GM12878 (cell line): ENCODE results near the gene DHCR24.

Source experiments
- FOXM1 ChIP-seq: IDR thresholded peaks from 2 replicates; pipeline ENCODE4 v1.6.1; 2012; ENCODE audit warnings: low read depth, mild to moderate bottlenecking, inconsistent platforms, low read length, moderate library complexity
- POLR2A ChIP-seq: IDR thresholded peaks from 2 replicates; pipeline ENCODE4 v1.6.1; 2011; ENCODE audit warnings: low read depth, mild to moderate bottlenecking, low read length
- REST ChIP-seq: IDR thresholded peaks from 2 replicates; pipeline ENCODE4 v1.6.1; 2012; ENCODE audit warnings: mild to moderate bottlenecking, low read depth, low read length
- TF ChIP-seq, protein P1 (sequence below): IDR thresholded peaks from 2 replicates; pipeline ENCODE4 v1.6.1; 2011; ENCODE audit warnings: low read depth, low read length, improper control_type of control experiment, borderline replicate concordance
- TF ChIP-seq, protein P2 (sequence below), 3 experiments: IDR thresholded peaks in 2 of 3; conservative IDR thresholded peaks in 1 of 3; 2 replicates each; pipeline ENCODE4 v1.5.1; 2011; ENCODE audit warnings: low read depth in 3 of 3, low read length in 3 of 3, mild to moderate bottlenecking in 3 of 3, control low read depth in 2 of 3, moderate library complexity in 2 of 3, inconsistent platforms in 1 of 3, mixed read lengths in 1 of 3; ENCODE audit not compliant: control insufficient read depth in 2 of 3, insufficient read depth in 1 of 3; ENCODE audit errors: extremely low read depth in 1 of 3
- TF ChIP-seq, protein P3 (sequence below): IDR thresholded peaks from 2 replicates; pipeline ENCODE4 v1.6.1; 2012; ENCODE audit warnings: low read depth, low read length, improper control_type of control experiment
- TF ChIP-seq, protein P4 (sequence below): fragments of 450-650 bp; IDR thresholded peaks from 2 replicates; pipeline ENCODE4 v1.6.1; 2014; ENCODE audit warnings: mild to moderate bottlenecking
- TF ChIP-seq, protein P5 (sequence below): IDR thresholded peaks from 2 replicates; pipeline ENCODE4 v1.6.1; 2011; ENCODE audit warnings: mild to moderate bottlenecking, low read depth, low read length, moderate library complexity; ENCODE audit not compliant: insufficient replicate concordance
- TF ChIP-seq, protein P6 (sequence below): IDR thresholded peaks from 2 replicates; pipeline ENCODE4 v1.6.1; 2012; ENCODE audit warnings: low read depth, low read length, improper control_type of control experiment

GRCh38 chr1:54814571-54814970 is 72.4 kb downstream of the DHCR24 start:
- TF ChIP-seq, protein P1, sequence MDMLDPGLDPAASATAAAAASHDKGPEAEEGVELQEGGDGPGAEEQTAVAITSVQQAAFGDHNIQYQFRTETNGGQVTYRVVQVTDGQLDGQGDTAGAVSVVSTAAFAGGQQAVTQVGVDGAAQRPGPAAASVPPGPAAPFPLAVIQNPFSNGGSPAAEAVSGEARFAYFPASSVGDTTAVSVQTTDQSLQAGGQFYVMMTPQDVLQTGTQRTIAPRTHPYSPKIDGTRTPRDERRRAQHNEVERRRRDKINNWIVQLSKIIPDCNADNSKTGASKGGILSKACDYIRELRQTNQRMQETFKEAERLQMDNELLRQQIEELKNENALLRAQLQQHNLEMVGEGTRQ: no peak
- TF ChIP-seq, protein P2, sequence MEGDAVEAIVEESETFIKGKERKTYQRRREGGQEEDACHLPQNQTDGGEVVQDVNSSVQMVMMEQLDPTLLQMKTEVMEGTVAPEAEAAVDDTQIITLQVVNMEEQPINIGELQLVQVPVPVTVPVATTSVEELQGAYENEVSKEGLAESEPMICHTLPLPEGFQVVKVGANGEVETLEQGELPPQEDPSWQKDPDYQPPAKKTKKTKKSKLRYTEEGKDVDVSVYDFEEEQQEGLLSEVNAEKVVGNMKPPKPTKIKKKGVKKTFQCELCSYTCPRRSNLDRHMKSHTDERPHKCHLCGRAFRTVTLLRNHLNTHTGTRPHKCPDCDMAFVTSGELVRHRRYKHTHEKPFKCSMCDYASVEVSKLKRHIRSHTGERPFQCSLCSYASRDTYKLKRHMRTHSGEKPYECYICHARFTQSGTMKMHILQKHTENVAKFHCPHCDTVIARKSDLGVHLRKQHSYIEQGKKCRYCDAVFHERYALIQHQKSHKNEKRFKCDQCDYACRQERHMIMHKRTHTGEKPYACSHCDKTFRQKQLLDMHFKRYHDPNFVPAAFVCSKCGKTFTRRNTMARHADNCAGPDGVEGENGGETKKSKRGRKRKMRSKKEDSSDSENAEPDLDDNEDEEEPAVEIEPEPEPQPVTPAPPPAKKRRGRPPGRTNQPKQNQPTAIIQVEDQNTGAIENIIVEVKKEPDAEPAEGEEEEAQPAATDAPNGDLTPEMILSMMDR (IDR thresholded peaks at IDR 0.05 in 2 of 3, conservative IDR thresholded peaks at IDR 0.05 in 1 of 3; ENCODE audit: control insufficient read depth in 2 of 3, extremely low read depth in 1 of 3, insufficient read depth in 1 of 3, low read depth in 3 of 3, low read length in 3 of 3): no peak
- TF ChIP-seq, protein P3, sequence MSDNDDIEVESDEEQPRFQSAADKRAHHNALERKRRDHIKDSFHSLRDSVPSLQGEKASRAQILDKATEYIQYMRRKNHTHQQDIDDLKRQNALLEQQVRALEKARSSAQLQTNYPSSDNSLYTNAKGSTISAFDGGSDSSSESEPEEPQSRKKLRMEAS: no peak
- TF ChIP-seq, protein P4, sequence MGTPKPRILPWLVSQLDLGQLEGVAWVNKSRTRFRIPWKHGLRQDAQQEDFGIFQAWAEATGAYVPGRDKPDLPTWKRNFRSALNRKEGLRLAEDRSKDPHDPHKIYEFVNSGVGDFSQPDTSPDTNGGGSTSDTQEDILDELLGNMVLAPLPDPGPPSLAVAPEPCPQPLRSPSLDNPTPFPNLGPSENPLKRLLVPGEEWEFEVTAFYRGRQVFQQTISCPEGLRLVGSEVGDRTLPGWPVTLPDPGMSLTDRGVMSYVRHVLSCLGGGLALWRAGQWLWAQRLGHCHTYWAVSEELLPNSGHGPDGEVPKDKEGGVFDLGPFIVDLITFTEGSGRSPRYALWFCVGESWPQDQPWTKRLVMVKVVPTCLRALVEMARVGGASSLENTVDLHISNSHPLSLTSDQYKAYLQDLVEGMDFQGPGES: no peak
- TF ChIP-seq, protein P5, sequence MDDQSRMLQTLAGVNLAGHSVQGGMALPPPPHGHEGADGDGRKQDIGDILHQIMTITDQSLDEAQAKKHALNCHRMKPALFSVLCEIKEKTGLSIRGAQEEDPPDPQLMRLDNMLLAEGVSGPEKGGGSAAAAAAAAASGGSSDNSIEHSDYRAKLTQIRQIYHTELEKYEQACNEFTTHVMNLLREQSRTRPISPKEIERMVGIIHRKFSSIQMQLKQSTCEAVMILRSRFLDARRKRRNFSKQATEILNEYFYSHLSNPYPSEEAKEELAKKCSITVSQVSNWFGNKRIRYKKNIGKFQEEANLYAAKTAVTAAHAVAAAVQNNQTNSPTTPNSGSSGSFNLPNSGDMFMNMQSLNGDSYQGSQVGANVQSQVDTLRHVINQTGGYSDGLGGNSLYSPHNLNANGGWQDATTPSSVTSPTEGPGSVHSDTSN: no peak
- TF ChIP-seq, protein P6, sequence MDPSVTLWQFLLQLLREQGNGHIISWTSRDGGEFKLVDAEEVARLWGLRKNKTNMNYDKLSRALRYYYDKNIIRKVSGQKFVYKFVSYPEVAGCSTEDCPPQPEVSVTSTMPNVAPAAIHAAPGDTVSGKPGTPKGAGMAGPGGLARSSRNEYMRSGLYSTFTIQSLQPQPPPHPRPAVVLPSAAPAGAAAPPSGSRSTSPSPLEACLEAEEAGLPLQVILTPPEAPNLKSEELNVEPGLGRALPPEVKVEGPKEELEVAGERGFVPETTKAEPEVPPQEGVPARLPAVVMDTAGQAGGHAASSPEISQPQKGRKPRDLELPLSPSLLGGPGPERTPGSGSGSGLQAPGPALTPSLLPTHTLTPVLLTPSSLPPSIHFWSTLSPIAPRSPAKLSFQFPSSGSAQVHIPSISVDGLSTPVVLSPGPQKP: no peak
- TF ChIP-seq FOXM1 (no peak), REST (no peak), POLR2A (no peak)
